HG03103 (cell line): Measurements from ENCODE around the gene ULBP2.
A peak's percentile ranks its signal among the peaks of the same experiment; 100 is the strongest.
"Not testable (repeated sequence)": the region's sequence is repeated elsewhere in the genome, so short reads cannot be mapped to it uniquely, and the experiment has no call there.

ENCODE experiments used
- ATAC-seq: cut with Tn5 transposase; IDR thresholded peaks from one replicate; pipeline ENCODE4 v1.9.1; 2021; ENCODE audit warnings: low read depth; ENCODE audit not compliant: unreplicated experiment

ULBP2 gene

GRCh38 chr6:149908480-149908879, 33.3 kb upstream of the ULBP2 start:
- ATAC-seq: not testable (repeated sequence)

GRCh38 chr6:149909701-149910470, 31.9 kb upstream of the ULBP2 start:
- ATAC-seq: no peak

- ATAC-seq: no peak
Observed at GRCh38 chr6:149910721-149911151, 31.1 kb upstream of the ULBP2 start.

- ATAC-seq: not testable (repeated sequence)
Observed at GRCh38 chr6:149912680-149913079, 29.1 kb upstream of the ULBP2 start.

GRCh38 chr6:149913085-149913484, 28.7 kb upstream of the ULBP2 start:
- ATAC-seq: no peak

GRCh38 chr6:149913540-149914240, 28.1 kb upstream of the ULBP2 start:
- no peak for ATAC-seq

GRCh38 chr6:149915970-149916865, 25.6 kb upstream of the ULBP2 start:
- no peak for ATAC-seq

GRCh38 chr6:149917679-149918078, 24.1 kb upstream of the ULBP2 start:
- no peak for ATAC-seq

- no peak for ATAC-seq
Observed at GRCh38 chr6:149918151-149918905, 23.5 kb upstream of the ULBP2 start.

GRCh38 chr6:149919126-149919833, 22.5 kb upstream of the ULBP2 start:
- ATAC-seq: not testable (repeated sequence)

- ATAC-seq: no peak
Observed at GRCh38 chr6:149919834-149920225, 22.0 kb upstream of the ULBP2 start.

- no peak for ATAC-seq
Observed at GRCh38 chr6:149921361-149921760, 20.5 kb upstream of the ULBP2 start.

- not testable (repeated sequence) for ATAC-seq
Observed at GRCh38 chr6:149922091-149922490, 19.7 kb upstream of the ULBP2 start.

GRCh38 chr6:149922642-149923326, 19.0 kb upstream of the ULBP2 start, which contains the start of gene RAET1G:
Gene RAET1G (minus strand): TSS chr6:149923121. CDS start chr6:149923010, 111 bp downstream.
- peak; percentile 70 for ATAC-seq

GRCh38 chr6:149923327-149923986, 18.4 kb upstream of the ULBP2 start:
- ATAC-seq: no peak

- no peak for ATAC-seq
Observed at GRCh38 chr6:149924206-149924932, 17.4 kb upstream of the ULBP2 start.

- ATAC-seq: no peak
Observed at GRCh38 chr6:149924933-149925252, 16.9 kb upstream of the ULBP2 start.
